Prostate gland (tissue), 2 donors: ENCODE results near the gene OSBP.

Experiments
- CTCF ChIP-seq, 4 experiments: fragments of 200-600 bp in 2 of 4; fragments of 450-650 bp in 2 of 4; sonication (generic) in 2 of 4; IDR thresholded peaks; 1 replicate in 3 of 4; 2 replicates in 1 of 4; pipeline ENCODE4 v1.5.1; 2016 to 2019; ENCODE audit warnings: antibody characterized with exemption in 4 of 4, mild to moderate bottlenecking in 2 of 4, moderate library complexity in 2 of 4
- POLR2A ChIP-seq: fragments of 450-650 bp; IDR thresholded peaks from one replicate; pipeline ENCODE4 v1.6.1; 2016; ENCODE audit warnings: antibody characterized with exemption, mild to moderate bottlenecking
- POLR2AphosphoS5 ChIP-seq: sonication (generic); formaldehyde crosslinking; IDR thresholded peaks from one replicate; pipeline ENCODE4 v1.6.1; 2017; ENCODE audit warnings: antibody characterized with exemption

DNA sequence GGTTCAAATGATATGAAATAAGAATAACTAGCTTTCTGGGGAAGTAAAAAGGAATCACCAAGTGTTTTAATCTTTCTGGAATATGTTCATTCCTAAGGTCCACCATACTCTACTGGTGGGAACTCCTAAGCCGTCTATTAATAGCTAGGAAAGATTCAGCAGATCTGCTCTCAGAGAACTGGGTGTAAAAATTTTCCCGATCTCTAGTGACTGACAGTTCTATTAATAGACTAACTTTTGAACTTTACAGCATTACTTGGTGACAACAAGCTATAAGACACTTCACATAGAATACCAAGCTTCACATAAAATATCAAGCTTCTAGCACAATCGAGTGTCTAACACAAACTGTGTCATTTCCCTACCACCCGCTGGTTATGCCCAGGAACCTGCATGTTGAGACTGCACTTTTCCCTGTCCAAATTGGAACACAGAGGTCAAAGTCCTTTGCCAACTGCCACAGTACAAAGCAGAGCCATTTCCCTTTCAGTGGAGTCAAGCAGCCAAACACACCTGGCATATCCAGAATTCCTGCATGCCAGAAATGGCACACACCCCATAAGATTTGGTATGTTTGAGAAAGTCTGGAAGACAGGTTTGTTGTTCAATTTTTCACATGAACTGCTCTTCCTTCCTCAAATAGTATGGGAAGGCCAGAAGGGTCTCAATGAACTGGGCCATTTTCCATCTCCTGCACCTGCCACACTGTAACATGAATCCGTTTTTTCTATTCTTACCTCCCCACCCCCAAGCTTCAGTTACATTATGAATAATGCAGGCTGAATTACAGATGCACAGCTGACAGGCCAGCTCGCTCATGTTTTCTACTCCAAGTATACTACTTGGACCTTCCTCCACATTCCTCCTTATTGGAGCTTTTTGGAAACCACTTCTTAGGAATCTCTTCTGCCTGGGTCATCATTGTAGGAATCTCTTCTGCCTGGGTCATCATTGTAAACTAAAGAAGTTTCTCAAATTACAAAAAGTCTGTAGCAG lies 3.7 kb downstream of the OSBP start:
- TF ChIP-seq CTCF (IDR thresholded peaks at IDR 0.05), result no peak
- TF ChIP-seq POLR2AphosphoS5, result no peak
- TF ChIP-seq POLR2A, result no peak
